Ecto neural progenitor cell (in vitro differentiated cells): ENCODE measurements around the gene RTCB.
"Not testable (repeated sequence)": the region's sequence is repeated elsewhere in the genome, so short reads cannot be mapped to it uniquely, and the experiment has no call there.

Source experiments
- DNase-seq: peaks from one replicate; pipeline ENCODE4 v3.0.0-alpha.2; 2018; ENCODE audit warnings: low spot score

RTCB gene

DNA sequence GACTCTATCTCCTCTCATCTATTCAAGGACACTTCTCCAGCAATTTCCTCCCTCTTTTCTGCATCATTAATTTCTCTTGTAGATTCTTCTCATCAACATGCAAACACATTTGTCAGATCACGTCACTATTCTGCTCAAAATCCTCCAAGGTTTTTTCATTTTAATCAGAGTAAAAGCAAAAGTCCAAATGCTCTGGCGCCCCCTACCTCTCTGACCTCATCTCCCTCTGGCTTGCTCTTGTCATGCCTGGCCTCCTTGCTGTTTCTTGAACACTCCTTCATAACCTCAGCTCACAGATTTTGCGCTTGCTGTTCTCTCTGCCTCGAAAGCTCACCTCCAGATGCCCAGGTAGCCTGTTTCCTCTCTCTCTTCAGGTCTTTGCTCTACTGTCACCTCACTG lies 22.4 kb downstream of the RTCB start:
- DNase-seq, result no peak

DNA sequence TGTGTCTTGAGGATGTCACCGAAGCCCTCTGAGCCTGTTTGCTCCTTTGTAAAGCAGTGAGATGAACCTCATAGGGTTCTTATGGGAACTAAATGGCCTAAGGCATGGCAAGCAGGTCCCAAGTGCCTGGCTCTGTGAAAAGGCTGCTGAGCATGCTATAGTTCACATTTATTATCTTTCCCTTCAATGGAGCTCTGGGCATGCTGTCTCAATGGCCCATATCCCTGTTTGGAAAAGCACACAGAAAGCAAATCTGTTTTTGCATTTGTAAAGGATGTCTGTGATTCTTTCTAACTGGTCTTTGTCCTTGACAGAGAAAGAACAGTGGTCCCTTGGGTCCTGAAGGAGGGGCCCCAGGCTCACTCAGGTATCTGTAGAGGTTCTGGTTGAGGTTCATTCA lies 26.4 kb downstream of the RTCB start:
- no peak for DNase-seq

DNA sequence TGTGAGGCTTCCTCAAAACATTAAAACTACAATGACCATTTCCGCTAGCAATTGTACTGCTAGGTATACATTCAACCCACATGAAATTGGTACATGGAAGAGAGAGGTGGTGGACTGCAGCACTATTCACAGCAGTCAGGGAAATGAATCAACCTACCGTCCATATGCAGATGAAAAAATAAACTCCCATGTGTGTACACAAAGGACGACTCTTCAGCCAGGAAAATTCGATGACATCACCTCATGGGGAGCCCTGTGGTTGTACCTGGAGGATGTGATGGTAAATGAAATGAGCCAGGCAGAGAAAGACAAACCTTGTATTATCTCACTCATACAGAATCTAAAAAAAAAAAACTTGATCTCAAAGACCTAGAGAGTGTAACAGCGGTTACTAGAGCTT lies 31.1 kb downstream of the RTCB start:
- no peak for DNase-seq

DNA sequence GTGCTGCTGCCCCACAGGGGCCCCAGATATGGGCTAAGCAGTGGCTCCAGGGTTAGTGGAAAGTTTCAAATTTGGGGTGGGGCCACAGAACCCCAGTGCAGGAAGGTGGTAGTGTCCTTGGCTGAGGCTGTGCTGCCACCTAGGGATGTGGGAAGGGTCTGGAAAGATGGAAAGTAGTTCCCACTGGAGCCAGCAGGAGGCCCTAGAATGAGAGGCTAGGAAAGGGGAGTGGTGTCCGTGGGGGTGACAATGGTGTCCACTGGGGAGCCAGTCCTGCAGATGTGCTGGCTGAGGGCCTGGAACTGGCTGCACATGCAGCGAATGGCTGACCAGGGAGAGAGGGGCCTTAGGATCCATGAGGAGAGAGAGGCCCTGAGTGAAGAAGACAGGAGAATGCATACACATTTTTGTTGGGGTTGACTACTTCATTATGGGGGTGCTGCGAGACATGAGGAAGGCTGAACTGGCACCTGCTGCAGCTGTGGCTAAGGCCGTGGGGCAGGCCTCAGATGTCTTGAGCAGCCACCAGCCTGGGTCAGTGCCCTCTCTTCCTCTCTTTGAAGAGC lies 33.3 kb downstream of the RTCB start:
- DNase-seq, result peak; percentile 77

DNA sequence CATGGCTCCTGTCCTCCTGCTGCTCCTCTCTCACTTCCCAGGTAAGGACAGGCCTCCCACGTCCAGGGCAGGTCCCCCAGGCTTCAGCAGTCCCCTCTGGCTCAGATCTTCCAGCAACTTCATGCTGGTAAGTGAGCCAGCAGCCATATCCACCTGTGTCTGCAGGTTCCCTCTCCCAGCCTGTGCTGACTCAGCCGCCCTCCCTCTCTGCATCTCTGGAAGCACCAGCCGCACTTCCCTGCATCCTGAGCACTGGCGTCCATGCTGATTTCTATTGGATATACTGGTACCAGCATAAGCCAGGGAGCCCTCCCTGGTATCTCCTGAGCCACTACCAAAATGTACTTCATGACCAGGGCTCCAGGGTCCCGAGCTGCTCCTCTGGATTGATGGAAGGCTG lies 35.4 kb downstream of the RTCB start:
- DNase-seq, result no peak

DNA sequence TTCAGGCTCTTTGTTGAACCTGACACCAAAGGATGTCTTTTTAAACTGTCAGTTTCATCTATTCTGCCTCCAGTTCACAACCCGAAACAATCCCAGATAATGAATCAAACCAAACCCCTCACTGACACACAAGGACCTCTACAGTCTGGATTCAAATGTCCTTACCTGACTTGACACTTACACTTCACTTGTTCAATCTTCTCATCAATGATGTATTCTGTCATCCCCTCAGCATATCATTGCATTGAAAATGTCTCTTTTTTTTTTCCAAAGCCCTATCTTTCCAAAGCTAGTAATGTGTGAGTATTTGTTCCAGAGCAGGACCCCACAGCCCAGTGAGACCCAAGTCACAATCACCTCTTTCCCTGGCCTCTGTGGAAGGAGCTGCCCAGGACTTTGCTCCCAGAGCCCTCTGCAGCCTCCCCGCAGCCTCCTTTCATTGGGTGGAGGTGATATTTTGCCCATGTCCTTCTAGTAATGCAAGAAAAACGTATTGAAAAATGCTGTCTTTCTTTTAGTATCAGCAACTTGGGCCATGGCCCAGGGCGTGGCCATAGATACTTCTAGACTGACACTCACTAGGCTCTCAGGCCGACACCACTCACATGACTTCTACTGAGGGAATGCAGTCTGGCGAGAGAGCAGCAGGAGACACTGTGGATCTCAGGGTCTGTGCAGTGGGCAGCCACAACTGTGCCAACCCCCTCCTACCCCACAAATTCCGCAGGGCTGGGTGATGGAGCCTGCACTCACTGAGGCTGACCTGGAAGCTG lies 36.2 kb downstream of the RTCB start:
- no peak for DNase-seq

DNA sequence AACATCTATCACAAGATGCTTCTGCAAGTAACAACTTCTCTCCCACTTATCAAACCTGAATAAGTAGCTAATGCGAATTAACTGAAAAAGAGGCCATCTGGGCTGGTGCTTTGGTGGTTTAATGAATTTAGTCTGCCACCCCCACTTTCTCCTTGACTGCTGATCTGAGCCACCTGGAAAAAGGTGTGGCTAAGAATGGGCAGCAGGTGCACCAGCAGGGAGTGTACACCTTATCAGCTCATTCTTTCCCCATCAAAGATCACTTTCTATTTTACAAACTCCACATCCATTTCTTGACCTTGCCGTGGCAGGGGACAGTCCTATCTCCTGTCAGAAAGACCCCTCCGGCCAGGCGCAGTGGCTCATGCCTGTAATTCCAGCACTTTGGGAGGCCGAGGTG lies 47.8 kb downstream of the RTCB start:
- no peak for DNase-seq

DNA sequence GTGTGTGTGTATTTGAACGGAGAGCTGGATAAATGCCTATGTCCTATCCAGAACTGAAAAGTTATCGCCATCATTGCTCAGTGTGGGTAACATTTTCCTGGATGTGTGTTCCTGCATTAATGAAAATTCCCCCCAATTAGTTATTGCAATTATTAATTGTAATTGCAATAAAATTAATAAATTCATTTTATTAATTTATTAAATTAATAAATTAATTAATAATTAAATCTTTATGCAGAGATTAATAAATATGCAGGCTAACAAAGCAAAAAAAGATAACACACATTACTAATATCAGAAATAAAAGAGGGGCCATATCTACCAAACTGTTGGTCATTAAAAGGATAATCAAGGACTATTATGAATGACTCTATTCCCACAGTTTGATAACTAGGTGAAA lies 50.8 kb downstream of the RTCB start:
- DNase-seq, result no peak

DNA sequence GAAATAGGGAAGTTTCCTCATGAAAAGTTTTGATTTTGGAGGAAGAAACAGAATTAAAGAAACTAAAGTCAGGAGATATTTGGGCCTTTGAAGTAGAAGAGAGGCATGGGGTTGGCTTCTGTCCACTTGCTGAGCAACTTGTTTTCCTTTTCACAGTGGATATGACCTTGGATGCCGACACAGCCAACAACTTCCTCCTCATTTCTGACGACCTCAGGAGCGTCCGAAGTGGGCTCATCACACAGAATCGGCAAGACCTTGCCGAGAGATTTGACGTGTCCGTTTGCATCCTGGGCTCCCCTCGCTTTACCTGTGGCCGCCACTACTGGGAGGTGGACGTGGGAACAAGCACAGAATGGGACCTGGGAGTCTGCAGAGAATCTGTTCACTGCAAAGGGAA lies 52.0 kb downstream of the RTCB start:
- DNase-seq, result not testable (repeated sequence)

DNA sequence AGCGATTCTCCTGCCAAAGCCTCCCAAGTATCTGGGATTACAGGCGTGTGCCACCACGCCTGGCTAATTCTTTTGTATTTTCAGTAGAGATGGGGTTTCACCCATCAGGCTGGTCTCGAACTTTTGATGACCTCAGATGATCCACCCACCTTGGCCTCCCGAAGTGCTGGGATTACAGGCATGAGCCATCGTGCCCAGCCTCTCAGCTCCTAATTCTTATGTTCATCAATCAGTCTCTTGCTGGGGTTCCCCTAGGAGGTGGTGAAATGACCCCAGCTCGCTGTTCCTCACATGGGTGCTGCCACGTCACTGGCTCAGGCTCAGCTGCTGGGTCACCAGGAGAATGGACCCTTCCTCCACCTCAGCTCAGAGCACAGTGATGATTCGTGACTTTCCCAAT lies 54.5 kb downstream of the RTCB start, which contains the start of gene RFPL3:
TSS of gene RFPL3 (plus strand) at position 301 of the 400 bp plus-strand sequence. CDS start 205 bp downstream, outside the sequence.
- DNase-seq, result not testable (repeated sequence)

DNA sequence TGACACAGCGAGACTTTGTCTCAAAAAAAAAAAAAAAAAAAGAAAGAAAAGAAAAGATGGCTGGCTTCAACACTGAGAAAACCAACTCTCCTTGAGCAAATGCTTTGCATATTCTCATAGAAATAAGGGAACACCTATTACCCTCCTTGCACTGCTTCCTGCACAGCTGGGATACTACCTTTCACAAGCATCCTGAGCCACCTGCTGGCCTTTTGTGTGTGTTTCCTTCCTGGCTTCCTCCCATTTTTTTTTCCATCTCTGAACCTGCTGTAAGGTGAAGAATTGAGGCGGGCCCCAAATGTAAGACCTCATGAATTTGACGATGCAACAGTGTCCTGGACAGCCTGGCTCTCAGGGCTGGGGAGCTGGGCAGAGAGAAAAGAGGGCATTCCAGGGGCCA lies 56.3 kb downstream of the RTCB start:
- DNase-seq, result no peak

DNA sequence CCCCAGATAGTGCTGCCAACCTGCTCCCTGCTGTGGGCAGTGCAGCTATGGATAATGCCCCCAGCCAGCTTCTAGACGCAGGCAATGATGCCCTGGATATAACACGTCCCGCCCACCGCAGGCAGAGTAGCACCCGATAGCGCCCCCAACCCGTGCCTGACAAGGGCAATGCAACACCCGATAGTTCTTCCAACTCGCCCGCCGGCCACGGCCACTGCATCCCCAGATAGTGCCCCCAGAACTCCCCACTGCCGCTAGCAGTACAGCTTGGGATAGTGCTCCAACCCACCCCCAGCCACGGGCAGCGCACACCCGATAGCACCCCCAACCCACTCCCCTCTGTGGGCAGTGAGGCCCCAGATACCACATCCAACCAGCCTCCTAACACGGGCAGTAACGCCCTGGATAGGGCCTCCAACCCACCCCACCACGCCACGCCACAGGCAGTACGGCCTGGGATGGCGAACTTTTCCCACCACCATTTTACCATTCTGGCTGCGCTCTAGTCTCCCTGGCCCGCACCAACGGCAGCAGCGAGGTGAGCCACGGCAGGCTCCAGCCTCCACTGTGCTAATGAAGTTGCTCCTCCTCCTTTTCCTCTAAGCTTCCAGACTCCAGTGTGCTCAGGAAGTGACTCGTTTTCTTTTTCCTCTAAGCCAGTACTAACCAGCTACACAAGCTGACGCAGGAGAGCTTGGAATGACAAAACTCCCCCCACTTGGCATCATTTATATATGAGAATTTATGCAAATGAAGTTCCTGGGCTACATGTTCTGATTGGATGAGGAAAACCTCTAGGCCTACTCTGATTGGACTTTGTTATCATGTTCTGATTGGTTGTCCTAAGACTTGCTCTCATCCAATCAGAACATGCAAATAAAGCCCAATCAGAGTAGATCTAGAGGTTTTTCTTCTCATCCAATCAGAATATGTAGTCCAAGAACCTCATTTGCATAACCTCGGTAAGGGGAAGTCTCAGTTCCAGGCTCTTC lies 57.4 kb downstream of the RTCB start:
- DNase-seq, result no peak

DNA sequence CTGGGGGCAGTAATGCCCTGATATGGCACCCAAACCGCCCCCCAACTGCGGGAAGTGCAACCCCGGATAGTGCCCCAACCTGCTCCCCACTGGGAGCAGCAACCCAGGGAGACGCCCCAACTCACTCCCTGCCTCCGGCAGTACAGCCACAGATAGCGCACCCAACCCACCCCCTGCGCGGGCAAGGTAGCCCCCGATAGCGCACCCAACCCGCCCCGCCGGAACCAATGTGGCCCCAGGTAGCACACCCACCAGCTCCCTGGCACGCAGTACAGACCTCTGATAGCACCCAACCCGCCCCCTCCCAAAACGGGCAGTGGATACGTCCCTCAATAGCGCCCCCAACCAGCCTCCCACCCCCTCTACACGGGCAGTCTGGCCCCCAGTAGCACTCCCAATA lies 58.2 kb downstream of the RTCB start:
- DNase-seq, result no peak

DNA sequence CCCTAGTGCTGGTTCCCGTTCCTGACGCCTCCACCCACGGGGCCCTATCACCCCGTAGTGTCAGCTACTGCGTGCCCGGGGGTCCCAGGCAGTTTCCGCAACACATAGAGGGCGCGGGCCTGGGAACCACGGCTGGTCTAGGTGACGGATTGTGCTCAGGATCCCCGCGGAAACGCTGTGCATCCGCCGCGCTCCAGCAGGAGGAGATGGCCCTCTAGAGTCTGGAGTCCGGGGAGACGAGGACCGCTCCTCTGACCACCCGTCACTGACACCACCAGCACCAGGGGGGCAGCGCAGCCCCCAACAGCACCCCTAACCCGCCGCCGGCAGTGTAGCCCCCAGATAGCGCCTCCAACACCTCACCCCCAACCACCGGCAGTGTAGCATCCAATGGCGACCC lies 58.8 kb downstream of the RTCB start:
- peak; percentile 44 for DNase-seq

DNA sequence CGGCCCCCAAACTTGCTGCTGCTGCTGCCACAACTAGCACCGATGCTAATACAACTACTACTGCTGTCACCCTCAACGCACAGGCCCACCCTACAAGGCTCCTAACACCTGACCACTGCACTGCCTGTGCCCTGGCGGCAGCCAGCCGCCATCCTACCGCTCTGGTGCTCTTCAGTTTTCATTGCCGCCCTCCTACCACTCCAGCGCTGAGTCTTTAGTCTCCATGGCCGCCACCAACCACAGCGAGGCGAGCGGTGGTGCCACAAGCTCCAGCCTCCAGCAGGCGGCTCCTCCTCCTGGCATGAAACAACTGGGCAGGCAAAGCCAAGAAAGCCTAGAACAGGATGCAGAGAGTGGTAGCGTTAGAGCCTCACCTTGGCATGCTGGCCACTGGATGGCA lies 59.4 kb downstream of the RTCB start:
- no peak for DNase-seq

DNA sequence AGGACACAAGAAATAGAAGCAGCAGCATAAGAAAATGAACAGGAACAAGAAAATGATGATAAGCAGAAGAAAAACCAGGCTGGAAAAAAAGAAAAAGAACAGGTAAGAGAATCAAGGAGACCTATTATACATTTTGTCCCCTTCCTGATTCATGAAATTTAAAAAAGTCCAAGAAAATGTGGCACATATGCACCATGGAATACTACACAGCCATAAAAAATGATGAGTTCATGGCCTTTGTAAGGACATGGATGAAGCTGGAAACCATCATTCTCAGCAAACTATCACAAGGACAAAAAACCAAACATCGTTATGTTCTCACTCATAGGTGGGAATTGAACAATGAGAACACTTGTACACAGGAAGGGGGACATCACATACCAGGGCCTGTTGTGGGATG lies 60.2 kb downstream of the RTCB start:
- not testable (repeated sequence) for DNase-seq

DNA sequence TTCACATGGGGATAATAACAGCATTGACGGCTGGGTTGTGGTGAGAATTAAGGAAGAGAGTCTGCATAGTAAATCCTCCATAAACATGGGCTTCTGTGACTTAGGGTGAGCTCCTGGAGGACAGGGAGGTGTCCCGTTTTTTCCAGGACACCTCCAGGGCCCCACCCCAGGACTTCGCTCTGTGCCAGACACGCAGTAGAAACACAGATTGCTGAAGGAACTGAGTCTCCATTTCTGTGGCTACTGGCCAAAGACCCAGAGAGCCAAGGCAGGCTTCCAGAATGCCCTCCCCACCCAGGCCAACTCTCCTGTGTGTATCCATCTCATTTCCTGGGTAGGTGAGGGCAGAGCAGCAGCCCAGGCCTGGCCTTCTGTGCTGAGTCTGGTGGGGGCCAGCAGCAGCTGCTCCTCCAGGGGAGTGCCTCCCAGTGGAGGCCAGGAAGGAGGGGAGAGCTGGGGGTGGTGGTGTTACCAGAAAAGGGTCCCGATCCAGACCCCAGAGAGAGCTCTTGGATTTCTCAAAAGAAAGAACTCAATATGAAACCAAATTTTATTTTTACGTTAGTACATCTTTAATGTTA lies 63.9 kb downstream of the RTCB start:
- DNase-seq, result no peak

DNA sequence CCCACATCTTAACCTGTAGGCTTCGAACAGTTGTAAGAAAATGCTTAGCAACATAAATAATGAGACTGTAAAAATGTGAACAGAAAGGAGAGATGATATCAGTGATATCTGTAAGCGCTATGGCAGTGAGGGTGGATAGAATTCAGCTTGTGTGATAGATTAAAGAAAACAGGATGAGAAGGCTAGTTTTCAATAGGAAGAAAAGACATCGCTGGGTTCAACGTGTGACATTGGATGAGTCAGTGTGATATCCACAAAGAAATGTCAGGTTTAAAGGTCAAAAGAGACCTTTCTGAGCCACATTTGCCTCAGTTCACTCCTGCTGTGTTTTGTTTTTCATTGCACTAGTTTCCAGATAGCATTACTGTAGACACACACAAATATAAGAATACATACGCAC lies 68.1 kb downstream of the RTCB start:
- no peak for DNase-seq

DNA sequence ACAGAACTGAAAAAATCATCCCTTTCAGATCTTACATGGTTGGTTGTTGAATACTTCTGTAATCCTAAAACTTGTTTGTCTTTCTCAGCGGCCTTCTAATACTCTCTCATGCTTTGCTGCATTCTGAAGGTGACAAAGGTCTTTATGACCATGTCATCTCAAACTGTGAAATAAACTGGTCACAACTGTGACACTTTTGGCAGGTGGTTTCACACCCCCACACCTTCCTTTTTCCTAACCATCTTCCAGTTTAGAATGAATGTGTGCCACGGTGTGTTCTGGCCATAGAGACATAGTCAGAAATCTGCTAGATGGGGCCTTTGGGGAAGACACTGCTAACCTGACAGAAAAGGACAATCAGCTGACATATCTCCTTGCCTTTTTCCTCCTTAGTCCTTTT lies 69.1 kb downstream of the RTCB start:
- peak; percentile 20 for DNase-seq

DNA sequence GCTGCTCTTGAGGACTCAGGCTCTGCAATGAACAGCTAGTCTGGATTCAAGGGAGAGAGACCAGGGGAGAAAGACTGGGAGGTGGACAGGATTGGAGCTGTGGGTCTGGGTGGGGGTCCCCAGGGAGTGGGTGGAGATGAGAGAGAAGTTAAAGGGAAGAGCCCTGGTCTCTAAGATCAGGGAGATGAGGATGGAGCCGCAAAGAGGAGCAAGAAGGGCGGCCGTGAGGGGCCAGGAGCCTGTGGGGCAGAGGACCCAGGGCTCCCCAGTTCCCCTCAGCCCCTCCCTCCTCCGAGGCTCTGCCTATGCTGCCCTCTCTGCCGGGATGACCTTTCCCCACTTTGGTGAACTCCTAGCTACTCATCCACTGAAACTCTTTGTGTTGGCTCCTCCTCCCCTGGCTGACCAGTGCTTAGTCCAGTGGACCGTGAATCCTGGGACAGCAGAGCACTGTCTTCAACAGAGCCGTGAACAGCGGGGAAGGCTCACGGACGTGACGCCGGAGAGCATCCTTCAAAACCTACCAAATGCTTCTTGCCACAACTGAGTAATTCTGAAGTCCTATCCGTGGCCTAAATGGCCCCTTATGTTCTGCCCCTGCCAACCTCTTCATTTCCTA lies 70.8 kb downstream of the RTCB start:
- peak; percentile 74 for DNase-seq

DNA sequence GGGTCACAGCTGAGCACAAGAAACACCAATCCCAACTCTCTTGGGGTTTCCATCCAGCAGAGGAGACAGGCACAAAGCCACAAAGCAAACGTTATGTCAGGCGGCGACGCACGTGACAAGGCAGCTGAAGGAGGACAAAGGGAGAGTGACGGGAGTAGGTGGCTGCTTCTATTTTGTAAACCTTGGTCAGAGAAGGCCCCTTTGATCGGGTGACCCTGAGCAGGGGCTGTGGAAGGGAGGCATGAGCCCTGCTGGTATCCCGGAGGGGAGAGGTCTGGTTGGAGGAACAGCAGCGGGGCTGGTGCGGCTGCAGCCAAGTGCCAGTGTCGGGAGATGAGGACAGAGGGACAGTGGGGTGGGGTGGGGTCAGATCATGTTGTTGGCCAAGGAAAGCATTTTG lies 71.6 kb downstream of the RTCB start:
- DNase-seq, result peak; percentile 46
